PC-9 (cell line): ENCODE data around the gene ARAP3.

Experiments
- CTCF ChIP-seq: fragments of 200-600 bp; sonication (generic); conservative IDR thresholded peaks from 2 replicates; pipeline ENCODE4 v1.6.1; 2017; ENCODE audit warnings: mixed run types, antibody characterized with exemption, mild to moderate bottlenecking, moderate library complexity
- EZH2 ChIP-seq: fragments of 200-600 bp; sonication (generic); IDR thresholded peaks from 2 replicates; pipeline ENCODE4 v1.8.0; 2017; ENCODE audit warnings: antibody characterized with exemption, low read depth

GRCh38 chr5:141609044-141609443 lies 73.0 kb downstream of the ARAP3 start:
- no peak for TF ChIP-seq CTCF
- no peak for TF ChIP-seq EZH2
